T-helper 2 cell (primary cell): ENCODE results near the gene CNTNAP2.

Experiments used
- DNase-seq, 5 experiments: peaks; one replicate each; pipeline versions ENCODE4 v3.0.0 to v3.0.0-alpha.2; 2012 to 2022

Gene CNTNAP2

DNA sequence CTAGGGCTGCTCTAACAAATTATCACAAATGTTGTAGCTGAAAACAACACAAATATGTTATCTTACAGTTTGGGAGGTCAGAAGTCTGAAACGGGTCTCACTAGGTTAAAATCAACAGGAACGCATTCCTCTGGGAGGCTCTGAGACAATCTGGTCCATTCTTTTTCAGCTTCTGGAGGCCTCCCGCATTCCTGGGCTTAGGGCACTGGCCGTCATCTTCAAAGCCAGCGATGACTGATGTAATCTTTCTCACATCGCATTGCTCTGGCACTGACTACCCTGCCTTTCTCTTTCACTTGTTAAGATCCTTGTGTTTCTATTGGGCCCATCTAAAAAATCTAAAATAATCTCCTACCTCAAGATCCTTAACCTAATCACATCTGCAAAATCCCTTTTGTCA is 1402.5 kb downstream of the CNTNAP2 start:
- no peak for DNase-seq

GRCh38 chr7:147523056-147523455 is 1406.5 kb downstream of the CNTNAP2 start:
- no peak for DNase-seq

DNA sequence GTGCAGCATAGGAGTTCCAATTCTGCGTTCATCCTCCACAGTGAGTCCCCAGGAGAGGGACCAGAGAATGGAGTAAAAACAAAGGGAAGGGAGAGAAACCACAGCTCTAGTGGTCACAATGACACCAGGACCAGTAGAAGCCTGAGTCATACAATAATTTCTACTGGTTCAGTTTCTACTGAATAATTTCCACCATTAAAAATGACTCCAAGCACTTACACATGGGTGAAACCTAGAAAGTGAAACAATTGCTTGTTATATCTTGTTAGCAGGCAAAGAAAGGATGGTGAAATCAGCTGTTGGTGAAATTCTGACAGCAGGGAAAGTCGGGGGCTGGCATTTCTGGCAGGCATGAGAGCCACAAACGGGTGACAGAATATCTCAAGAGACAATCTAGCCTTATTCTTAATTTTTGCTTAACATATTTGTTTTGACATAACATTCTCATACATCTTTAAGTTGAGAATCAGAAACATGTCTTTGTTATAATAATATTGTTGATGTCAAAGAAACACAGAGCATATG is 1408.2 kb downstream of the CNTNAP2 start:
- DNase-seq: no peak

- no peak for DNase-seq
These were observed 1408.7 kb downstream of the CNTNAP2 start for GRCh38 chr7:147525325-147525724.

- DNase-seq: no peak
These were observed 1419.1 kb downstream of the CNTNAP2 start for GRCh38 chr7:147535701-147536111.

DNA sequence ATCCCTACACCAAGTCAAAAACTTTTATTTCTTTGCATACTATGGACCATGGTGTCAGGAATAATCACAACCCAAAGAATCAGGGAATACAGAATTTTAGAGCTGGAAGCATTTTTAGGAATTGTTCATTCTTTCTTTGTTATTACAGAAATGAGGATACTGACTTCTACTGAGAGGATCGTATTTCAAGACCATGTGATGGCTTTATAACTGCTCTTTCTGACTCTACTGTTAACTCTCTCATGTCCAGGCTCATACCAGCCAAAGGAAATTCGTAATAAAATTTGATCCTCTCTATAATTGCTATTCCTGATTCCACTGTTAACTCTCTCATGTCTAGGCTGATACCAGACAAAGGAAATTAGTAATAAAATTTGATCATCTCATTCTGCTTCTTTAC is 1423.1 kb downstream of the CNTNAP2 start:
- DNase-seq: no peak

- no peak for DNase-seq
These were observed 1424.1 kb downstream of the CNTNAP2 start for GRCh38 chr7:147540743-147541142.

GRCh38 chr7:147541261-147541660 is 1424.7 kb downstream of the CNTNAP2 start:
- DNase-seq: no peak

DNA sequence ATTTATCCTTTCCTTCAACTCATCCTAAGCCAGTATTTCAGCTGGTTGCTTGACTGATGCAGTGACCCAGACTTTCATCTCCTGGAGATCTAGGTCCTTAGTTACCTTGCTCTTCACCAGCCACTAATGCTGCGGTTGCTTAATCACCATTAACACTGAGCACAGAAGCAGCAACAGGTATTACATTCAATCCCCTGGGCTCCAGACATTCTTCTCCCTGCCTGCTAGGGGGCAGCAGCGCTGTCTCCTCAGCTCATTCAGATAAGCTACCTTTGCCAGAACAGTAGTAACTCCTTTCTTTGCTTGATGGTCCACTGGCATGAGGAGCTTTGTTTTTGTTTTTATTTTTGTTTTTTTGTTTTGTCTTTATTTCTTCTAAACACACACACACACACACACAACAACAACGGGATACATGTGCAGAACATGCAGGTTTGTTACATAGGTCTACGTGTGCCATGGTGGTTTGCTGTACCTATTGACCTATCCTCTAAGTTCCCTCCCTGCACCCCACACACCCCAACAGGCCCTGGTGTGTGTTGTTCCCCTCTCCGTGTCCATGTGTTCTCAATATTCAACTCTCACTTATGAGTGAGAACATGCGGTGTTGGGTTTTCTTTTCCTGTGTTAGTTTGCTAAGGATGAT is 1430.8 kb downstream of the CNTNAP2 start:
- DNase-seq: peak in 1 of 5 experiments; percentile 29

DNA sequence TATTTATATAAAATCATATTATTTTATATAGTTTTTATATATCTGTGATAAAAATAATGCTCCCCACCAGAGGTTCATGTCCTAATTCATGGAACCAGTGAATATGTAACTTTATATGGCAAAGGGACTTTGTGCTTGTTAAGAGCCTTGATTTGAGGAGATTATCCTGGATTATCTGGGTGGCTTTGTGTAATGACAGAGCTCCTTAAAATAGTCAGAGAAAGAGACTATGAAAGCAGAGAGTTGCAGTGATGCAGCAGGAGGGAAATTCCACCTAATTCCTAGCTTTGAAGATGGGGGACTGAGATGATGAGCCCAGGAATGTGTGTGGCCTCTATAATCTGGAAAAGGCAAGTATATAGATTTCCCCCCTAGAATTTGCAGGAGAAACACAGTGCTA is 1439.7 kb downstream of the CNTNAP2 start:
- DNase-seq: no peak

DNA sequence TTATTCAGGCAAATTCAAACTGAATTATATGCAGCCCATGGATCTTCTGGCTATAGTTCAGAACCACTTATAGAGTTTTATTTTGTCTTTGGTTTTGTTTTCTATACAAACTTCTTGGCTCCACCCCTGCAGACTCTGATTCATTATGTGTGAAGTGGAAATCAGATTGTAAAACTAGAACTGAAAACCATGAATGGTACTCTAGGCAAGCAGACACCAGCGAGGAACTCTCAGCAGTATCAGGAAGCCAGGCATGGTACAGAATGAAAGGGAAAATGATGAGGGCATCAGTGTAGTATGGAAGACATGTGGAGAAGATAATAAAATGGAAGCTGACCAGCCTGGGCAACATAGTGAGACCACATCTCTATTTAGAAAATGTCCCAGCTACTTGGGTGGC is 1447.1 kb downstream of the CNTNAP2 start:
- DNase-seq: no peak

GRCh38 chr7:147564786-147565476 is 1448.3 kb downstream of the CNTNAP2 start:
- no peak for DNase-seq

DNA sequence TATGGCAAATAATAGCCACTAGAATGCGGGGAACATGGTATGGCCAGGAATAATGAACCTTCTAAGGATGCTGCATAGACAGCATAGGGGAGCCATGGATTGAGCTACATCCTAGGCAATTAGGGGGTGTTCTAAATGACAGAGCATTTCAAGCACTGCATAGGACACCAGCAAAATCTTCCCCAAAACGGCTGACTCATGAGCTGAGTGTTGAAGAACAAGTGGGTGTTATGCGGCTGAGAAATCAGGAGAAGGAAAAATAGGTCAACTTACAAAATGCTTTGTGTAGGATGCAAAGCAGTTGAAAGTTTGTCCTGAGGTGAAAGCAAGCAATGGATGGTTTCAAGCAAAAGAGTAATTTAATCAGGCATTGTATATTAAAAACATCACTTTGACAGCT is 1450.4 kb downstream of the CNTNAP2 start:
- no peak for DNase-seq

DNA sequence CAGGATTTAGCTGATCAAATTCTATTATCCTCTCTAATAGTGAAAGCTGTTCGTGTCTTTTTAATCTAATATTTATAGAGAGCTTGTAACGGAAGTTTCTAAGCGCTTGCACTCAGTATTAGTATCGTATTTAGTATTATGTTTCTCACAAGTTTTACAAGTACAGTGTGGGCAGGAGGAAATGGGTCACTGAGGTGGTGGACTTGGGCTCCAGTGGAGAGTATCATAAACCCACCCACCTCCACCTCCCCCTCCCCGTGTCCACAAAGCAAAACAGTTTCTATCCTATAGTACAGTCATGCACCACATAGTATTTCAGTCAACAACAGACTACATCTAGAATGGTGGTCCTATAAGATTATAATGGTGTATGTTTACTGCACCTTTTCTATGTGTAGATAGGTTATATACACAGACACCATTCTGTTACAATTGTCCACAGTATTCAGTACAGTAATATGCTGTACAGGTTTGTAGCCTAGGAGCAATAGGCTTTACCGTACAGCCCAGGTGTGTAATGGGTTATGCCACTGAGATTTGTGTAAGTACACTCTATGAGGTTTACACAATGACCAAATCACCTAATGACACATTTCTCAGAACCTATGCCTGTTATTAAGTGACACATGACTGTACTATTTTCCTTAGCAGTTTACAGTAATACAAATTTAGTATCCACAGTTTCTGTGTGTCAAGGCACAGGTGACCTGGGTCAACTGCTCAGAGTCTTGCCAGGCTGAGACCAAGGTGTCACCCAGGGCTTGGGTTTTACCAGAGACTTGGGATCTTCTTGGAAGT is 1452.7 kb downstream of the CNTNAP2 start:
- DNase-seq: no peak

DNA sequence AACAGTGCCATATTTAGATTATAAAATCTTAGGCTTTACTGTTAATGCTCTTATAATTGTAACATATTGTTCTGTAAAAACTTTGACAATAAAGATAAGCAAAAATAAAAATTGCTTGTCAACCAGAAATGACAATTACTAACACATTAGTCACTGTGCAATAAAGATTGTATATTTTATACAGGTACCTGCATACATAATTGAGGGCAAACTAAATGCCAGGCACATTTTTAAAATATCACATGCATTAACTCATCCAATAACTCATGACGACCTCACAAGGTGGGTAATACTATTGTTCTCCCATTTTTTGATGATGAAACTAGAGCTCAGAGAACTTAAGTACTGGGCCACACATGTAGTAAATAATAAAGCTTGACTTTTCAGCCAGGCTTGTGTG is 1453.8 kb downstream of the CNTNAP2 start:
- no peak for DNase-seq

GRCh38 chr7:147571436-147572185 is 1455.0 kb downstream of the CNTNAP2 start:
- DNase-seq: no peak

DNA sequence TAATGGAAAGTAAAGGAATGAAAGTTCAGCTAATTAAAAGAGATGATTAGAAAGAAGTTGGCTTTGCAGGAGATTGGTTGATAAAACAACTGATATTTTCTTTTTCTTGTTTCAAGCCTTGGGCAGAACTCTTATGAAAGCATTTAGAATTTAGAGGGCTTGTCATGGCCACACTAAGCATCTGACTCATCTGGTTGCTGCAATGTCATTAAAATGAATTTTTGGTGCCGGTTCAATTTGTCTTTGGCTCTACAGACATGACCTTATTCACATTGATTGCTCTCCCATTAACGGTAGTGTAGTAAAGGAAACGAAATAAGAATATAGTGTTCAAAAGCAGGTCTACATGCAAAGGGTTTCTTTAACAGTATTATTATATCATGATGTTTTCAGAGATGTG is 1461.6 kb downstream of the CNTNAP2 start:
- no peak for DNase-seq

DNA sequence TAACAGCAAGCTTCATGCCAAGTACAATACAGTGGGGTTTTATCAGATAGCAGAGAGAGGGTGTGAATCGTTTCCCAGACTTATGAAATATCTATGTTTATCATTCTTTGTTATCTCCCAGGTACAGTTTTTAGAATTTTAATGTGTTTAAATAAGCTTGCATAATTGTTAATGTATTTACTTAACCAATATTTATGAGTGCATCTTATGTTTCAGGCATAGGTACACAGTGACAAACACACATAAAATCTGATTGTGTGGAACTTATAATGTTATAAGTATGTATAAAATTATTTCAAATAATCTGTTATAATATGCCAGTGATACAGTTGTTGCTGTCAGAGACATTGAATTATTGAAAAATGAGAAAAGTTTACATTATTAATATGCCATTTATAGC is 1462.5 kb downstream of the CNTNAP2 start:
- no peak for DNase-seq

- DNase-seq: no peak
These were observed 1468.2 kb downstream of the CNTNAP2 start for GRCh38 chr7:147584771-147585193.

DNA sequence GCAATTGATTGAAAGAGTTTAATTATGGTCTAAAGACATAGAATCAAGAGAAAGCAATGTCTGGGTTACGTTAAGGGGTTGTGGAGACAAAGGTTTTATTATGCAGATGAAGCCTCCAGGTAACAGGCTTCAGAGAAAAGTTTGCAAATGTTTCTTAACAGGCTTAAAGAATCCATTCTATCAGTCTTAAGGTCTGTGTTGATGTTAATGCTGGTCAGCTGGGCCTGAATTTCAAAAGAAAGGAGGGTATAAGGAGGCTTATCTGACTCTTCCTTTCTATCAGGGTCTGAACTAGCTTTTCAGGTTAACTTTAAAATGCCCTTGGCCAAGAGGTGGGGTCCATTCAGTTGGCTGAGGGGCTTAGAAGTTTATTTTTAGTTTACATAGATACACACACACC is 1469.5 kb downstream of the CNTNAP2 start:
- DNase-seq: no peak

DNA sequence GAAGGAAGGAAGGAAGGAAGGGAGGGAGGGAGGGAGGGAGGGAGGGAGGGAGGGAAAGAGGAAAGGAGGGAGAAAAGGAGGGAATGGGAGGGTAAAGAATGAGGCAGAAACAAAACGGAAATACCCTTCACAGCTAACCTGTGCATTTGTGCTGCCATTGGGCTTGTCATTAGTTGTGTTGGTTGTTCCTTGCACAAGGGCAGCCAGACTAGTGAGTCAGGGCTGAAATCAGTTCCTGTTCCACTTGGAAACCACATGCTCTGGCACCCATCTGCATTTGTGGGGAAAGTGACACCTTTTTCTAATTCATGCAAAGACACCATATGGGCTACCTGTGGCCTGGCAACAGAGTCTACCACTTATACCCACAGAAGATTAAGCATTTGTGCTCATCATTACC is 1469.9 kb downstream of the CNTNAP2 start:
- DNase-seq: no peak

DNA sequence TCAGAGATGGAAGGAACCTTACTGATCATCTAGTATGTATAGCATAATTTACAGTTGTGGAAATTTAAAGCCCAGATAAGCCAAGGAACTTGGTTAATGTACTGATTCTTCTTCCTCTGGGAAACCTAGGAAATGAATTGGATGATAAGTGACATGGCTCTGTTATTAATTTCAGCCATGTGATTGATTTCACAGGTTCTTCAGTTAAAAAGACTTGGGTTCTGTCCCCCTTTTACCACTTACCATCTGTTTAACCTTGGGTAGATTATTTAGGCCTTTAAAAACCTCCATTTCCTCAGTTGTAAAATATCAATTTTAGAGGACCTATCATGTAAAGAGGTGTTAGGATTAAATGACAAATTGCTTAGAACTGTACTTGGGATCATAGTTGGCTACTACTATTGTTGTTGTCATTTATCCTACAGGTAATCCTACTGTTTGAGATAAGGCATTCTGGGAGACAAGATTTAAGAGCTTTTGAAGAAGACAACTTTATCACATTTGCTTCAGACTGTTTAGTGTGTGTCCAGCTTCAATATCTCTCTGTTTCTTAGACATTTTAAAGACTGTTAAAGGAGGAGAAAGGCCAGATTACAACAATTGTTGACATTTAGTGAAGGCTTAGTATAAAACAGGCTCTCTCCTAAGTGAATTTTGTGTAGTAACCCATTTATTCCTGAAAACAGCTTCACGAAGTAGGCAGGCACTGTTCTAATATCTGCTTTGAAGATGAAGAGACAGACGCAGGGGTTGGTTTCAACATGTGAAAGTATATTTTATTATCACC is 1476.9 kb downstream of the CNTNAP2 start:
- DNase-seq: no peak
